Measurements from ENCODE around the gene TGFBI.

TGFBI gene

DNA sequence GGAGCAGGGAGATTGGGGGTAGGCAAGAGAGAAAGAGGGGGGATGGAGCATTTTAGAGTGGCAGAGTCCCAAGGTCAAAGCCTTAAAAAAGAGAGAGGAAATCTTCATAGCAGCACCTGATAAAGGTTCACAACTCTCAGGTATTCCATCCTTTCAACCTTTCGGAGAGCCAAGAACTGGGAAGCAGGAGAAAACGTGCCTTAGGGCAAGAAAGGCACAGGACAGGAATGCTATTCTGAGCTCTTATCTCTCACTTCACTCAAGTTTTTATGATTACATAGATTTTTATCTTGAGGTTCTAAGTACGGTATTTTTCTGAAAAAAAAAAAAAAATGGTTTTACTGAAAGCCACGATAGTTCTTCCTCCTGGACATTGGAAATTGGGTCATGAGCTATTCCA lies 69.4 kb downstream of the TGFBI start:
- DNase-seq = no peak

DNA sequence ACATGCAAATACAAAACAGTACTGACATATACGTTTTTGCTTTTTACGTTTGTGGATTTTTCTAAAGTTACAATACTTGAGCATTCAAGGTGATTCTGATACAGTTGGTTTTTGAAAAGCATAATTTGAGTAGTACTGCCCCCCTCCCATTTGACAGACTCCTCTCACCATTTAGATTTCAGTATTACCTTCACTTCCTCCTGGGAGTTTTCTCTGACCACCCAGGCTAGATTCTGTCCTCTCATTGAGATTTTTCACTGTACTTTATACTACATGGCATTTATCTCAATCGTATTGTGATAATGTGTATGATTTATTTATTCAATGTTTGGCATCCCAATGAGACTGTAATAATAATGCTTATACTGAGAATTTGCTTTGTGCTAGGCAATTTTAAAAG lies 71.1 kb downstream of the TGFBI start:
- DNase-seq = no peak

- DNase-seq = no peak
These were observed 73.1 kb downstream of the TGFBI start for GRCh38 chr5:136101884-136102283.

GRCh38 chr5:136103118-136103517 lies 74.3 kb downstream of the TGFBI start:
- no peak for DNase-seq

DNA sequence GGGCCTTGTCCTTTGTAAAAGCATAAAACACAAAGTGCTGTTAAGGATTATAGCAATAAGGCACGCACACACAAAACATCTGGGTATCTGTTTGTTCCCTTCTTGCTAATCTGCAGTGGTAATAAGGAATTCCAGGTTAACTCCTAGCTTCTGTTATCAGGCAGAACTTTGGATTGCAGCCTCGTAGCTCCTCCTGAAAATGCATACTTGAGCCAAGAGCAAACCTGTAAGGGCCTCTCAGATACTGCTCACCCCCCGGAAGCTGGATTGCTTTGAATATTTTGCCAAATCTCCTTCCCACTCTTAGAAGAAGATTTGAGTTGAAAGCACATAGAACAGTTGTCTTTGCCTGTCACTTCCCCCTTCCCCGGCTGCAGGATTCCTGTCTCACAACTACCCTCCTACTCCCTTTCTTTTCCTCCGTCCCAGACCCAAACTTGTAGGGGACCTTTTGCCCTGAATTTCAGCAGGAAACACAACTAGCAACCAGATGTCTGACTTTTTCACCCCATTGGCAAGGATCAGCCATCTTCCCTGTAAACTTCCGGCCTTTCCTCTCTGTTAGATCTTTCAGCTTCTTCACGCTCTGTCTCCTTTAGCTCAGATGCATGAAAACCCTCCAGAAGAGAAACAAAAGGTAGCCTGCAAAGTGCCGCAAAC lies 75.6 kb downstream of the TGFBI start:
- DNase-seq = no peak

GRCh38 chr5:136106351-136107031 lies 77.7 kb downstream of the TGFBI start:
- no peak for DNase-seq

DNA sequence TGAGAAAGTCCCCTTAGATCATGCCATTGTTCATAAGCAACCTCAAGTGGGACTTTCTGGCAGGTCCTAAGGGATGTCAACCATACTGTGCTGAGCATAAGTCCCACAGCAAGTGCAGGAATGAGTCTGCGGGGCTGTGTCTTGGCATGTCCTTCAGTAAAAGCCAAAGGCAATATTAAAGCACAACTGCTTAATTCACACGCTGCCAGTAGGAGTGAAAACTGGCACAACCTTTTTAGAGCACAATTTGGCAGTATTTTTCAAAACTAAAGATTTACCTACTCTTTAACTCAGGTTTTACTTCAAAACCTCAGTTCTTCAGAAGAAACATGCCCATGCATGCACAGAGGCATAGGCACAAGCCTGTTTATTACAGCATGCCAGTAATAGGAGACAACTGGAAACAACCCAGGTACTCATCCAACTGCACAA lies 79.4 kb downstream of the TGFBI start:
- no peak for DNase-seq

DNA sequence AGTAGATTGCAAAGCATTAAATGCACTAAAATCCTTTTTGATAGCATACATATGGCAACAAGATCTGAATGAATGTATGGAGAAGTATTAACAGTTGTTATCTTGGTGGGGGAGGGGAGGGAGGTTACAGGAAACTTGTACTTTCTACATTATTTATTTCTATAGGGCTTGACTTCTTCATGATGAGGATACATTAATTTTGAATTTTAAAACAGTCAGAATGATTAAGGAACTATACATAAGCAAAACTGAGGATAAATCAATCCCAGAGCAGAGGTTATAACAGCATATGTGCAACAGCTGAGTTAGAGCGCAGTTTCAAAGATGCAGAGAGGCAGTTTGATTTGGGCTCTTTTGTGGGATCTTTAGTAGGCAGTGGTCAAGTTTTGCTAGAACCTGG lies 80.0 kb downstream of the TGFBI start:
- no peak for DNase-seq

DNA sequence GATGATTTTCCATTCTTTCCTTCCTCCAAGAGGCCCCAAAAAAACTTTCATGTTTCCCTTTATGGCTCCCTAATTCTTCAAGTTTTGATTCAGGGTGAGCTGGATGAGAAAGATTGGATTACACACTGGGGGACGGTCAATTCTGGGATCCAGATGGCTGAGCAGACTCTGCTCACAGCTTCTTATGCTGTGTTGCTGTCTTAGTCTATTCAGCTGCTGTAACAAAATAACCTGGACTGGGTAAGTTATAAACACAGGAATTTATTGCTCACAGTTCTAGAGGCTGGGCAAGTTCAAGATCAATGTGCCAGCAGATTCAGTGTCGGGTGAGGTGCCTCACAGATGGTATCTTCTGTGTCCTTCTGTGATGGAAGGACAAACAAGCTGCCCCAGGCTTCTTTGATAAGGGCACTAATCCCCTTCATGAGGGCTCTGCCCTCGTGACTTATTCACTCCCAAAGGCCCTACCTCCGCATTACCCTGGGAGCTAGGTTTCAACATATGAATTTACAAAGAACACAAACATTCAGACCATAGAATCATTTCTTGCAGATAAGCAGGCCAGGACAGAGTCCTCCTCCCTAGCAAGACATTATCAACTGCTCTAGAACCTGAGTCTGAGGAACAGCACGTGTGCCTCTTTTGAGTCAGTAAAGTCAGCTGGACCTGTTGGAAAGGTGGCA lies 80.8 kb downstream of the TGFBI start:
- no peak for DNase-seq
